HG03064 (cell line): ENCODE results near the gene EIF2B5.

Experiments used
- ATAC-seq: cut with Tn5 transposase; IDR thresholded peaks from one replicate; pipeline ENCODE4 v1.9.1; 2021; ENCODE audit warnings: low read depth; ENCODE audit not compliant: unreplicated experiment

Gene EIF2B5

GRCh38 chr3:184172681-184173373 is 37.7 kb downstream of the EIF2B5 start:
- no peak for ATAC-seq

DNA sequence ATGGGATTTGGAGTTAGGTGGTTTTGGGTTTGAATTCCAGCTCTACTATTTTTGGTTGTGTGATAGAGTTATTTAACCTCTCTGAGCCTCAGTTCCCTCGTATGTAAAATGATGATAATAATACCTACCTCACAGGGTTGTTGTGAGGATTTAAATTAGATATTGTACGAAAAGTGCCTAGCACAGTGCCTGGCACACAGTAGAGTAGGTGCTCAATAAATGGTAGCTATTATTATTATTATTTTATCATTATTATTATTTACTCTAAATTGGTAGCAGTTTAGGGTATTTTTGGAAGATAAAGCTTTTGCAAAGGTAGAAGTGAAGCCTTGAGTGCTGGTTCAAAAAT is 38.2 kb downstream of the EIF2B5 start:
- no peak for ATAC-seq

DNA sequence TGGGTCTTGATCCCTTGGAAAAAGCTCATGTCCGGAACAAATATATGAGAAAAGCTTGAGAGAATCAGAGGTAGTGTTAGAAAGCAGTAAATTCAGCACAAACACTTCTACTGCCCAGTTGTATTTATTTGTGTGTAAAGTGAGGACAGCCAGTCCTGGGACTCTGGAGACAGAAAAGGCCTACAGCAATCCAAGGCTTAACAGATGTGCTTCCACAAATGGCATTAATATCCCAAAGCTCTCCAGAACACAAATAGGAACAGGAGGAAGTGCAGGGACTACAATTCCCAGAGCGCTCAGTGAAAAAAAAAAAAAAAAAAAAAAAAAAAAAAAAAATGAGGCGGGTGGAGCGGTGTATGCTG is 39.1 kb downstream of the EIF2B5 start:
- no peak for ATAC-seq

- peak; percentile 97 for ATAC-seq
These were observed 39.7 kb downstream of the EIF2B5 start, which contains the start of gene AP2M1 for GRCh38 chr3:184174646-184175492. Gene AP2M1 (plus strand): TSS chr3:184174855. CDS start chr3:184176994, 2,139 bp downstream.

DNA sequence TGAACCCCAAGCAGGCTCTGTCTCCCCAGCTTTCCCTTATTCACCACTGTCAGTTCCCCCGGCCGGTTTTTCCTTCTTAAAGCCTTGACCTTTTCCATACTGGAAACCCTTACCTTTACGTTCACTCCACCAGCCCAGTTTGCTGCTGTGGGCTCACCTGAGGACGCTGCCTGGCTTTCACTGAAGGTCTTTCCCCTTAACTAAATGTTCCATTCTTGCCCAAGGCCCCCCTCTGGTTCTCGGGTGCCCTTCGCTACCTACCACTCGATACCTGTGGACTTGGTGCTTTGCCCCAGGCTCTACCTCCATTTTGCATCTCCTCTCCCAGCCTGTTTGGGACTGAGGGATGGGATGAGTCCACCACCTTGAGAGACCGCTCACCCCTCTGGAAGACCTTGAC is 40.3 kb downstream of the EIF2B5 start:
- ATAC-seq: no peak

DNA sequence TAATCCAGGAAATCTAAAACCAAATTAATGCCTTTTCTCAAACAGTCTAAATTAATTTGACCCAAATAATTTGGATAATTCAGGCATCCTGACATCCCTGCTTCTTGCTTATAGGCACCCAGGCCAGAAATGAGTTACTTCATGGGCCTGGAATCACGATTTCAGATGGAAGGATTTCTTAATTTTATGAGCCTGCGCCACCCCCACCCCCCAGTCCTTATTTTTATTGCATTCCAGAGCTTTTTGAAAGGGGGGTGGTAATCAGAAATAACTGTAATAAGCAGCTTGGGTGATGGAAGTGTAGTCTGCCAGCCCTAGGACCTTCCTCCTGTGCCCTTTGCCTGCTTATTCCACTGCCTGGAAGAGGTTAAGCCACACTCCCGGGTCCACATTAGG is 40.8 kb downstream of the EIF2B5 start:
- ATAC-seq: no peak

- ATAC-seq: no peak
These were observed 41.5 kb downstream of the EIF2B5 start for GRCh38 chr3:184176377-184177330.

- no peak for ATAC-seq
These were observed 42.2 kb downstream of the EIF2B5 start for GRCh38 chr3:184177331-184177731.

DNA sequence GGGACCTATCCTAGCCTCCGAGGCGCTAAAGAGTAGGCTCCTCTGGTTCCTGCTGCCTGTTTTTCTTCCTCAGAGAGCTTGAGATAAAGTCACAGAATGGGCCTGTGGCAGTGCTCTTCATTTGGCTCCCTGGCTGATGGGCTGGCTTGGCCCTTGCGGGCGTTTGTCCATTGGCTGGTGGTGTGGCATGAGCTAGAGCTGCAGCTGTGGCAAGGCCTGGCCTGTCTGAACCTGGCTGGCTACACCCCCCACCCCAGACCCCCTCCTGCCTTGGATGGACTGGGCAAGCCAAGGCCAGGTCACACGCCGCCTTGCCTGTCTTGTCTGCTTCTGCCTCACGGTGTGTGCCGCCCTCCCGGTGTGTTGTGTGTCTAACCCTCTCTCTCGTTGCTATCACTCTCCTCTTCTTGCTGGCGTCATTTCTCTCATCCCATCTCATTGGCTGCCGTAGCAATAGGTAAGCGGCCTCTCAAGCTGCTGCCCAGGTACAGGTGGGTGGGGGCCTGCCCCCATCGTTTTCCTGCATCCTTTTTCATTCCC is 42.7 kb downstream of the EIF2B5 start:
- no peak for ATAC-seq

GRCh38 chr3:184178521-184179138 is 43.5 kb downstream of the EIF2B5 start:
- no peak for ATAC-seq

- no peak for ATAC-seq
These were observed 45.0 kb downstream of the EIF2B5 start for GRCh38 chr3:184180165-184180564.

- ATAC-seq: no peak
These were observed 46.4 kb downstream of the EIF2B5 start for GRCh38 chr3:184181596-184181995.

GRCh38 chr3:184183679-184184078 is 48.5 kb downstream of the EIF2B5 start:
- no peak for ATAC-seq

- ATAC-seq: no peak
These were observed 49.5 kb downstream of the EIF2B5 start for GRCh38 chr3:184184546-184185230.

- ATAC-seq: peak; percentile 85
These were observed 50.5 kb downstream of the EIF2B5 start for GRCh38 chr3:184185461-184186183.

DNA sequence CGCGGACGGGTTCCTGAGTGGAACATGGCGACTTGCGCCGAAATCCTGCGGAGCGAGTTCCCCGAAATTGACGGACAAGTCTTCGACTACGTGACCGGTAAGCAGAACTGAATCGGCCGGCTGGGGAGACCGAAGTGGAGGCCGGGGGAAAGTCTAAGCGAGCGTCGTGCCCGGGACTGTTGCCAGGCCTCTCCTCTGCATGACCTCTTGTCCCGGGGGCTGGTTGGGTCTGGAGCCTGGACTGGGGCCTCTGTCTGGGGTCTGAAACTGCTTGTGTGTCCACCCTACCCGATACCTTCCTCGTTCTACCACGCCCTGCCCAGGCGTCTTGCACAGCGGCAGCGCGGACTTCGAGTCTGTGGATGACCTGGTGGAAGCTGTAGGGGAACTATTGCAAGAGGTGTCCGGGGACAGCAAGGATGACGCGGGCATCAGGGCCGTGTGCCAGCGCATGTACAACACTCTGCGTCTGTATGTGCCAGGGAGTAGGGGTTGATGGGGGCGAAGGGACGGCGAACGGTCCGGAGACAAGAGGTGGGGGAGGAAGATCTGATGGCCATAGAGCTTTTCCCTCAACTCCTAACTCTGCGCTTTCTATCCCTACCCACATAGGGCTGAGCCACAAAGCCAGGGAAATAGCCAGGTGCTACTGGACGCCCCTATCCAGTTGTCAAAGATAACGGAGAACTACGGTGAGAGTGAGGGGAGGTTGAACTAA is 51.2 kb downstream of the EIF2B5 start, which contains the start of gene ABCF3:
ABCF3 (plus strand) TSS at position 16 of the 718 bp plus-strand sequence; CDS start at position 25, 9 bp downstream.
- ATAC-seq: peak; percentile 11

DNA sequence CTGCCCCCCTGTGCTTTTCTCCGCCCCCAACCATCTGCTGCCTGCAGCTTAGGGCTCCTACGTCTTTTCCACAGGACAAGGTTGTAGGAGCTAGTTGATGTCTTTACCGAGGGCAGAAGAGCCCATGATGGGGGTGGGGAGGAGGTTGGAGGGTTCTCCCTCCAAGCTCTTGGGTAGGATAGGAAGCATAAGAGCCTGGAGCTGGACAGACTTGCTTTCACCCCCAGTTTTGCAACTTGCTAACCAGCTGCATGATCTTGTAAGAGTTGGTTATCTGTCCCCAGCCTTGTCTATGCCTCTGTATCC is 51.7 kb downstream of the EIF2B5 start:
- ATAC-seq: no peak

- ATAC-seq: no peak
These were observed 52.9 kb downstream of the EIF2B5 start for GRCh38 chr3:184188080-184188479.
